Astrocyte of the spinal cord (primary cell): ENCODE measurements around the gene OPN1SW.

Experiments
- DNase-seq: peaks from one replicate; pipeline ENCODE4 v3.0.0; 2011; ENCODE audit warnings: low read depth, low spot score
- H3K4me3 ChIP-seq: 2 replicates; pipeline ENCODE4 v1.5.1; 2011; ENCODE audit warnings: low read depth, mild to moderate bottlenecking, low read length, moderate library complexity
- in situ Hi-C: cut with HindIII; loops from 2 replicates; pipeline ENCODE4 v1.10.0; 2017; ENCODE audit warnings: low sequenced_read_pairs
- TF ChIP-seq, protein P1 (sequence below): IDR thresholded peaks from 2 replicates; pipeline ENCODE4 v1.5.1; 2012; ENCODE audit warnings: low read depth, mild to moderate bottlenecking, low read length, inconsistent platforms

OPN1SW gene

DNA sequence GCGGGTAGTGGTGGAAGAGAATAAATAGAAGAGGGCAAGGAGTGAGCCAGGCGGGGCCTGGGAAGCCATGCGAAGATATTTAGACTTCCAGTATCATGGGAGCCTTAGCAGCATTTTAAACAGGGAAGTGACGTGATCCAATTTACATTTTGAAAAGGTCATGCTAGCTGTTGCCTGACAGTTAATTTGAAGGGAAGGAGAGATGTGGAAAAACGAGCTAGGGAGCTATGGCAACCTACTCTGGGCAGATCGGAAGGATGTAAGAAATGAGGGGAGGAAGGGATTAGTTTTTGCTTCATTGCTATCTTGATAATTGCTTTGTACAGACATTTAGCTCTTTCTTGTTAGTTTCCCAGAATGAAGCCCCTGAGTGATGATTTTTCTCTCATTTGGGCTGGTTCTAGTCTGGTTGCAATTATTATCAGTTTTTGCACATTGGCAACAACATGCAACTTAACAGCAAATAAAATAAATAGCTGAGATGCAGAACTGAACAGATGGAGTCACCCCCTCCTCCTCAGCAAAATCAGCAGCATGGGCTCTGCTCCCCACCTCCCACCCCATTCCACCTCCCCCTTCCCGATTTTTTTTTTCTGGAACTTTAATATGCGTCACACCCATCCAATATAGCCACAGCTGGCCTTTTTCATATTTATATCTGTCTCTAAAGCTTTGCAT lies 49.4 kb downstream of the OPN1SW start:
- in situ Hi-C loops, result no loop called here
- TF ChIP-seq, protein P1, sequence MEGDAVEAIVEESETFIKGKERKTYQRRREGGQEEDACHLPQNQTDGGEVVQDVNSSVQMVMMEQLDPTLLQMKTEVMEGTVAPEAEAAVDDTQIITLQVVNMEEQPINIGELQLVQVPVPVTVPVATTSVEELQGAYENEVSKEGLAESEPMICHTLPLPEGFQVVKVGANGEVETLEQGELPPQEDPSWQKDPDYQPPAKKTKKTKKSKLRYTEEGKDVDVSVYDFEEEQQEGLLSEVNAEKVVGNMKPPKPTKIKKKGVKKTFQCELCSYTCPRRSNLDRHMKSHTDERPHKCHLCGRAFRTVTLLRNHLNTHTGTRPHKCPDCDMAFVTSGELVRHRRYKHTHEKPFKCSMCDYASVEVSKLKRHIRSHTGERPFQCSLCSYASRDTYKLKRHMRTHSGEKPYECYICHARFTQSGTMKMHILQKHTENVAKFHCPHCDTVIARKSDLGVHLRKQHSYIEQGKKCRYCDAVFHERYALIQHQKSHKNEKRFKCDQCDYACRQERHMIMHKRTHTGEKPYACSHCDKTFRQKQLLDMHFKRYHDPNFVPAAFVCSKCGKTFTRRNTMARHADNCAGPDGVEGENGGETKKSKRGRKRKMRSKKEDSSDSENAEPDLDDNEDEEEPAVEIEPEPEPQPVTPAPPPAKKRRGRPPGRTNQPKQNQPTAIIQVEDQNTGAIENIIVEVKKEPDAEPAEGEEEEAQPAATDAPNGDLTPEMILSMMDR, result no peak
- no peak for DNase-seq
- no peak overlapping the region for H3K4me3 ChIP-seq

DNA sequence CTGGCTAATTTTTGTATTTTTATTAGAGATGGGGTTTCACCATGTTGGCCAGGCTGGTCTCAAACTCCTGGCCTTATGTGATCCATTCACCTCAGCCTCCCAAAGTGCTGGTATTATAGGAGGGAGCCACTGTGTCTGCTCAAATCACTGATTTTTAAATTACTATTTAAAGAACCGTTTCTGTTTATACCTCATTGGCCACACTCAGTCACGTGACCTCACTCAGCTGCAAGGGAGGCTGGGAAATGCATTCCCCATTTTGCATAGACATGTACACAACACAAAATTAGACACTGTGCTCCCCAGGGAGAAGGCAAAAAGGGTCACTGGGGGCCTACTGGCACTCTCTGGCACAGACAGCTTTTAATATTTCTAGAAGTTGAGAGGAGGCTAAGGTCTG lies 50.1 kb downstream of the OPN1SW start:
- in situ Hi-C loops, result no loop called here

DNA sequence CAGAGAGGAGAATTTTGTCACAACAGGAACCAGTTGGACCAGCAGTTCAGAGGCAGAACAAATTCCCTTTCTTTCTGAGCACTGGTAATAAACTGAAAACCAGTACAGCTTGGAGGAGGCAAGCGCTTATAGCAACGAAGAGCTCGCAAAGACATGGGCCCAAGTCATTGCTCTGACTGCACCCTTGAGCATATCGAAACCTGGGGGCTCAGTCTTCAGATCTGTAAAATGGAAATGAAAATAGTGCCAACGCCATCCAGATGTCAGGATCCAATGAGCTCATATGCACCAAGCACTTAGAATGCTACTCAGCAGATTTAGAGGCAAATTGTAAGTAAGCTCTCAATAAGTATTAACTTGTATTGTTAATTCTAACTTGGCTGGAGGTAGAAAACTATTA lies 50.9 kb downstream of the OPN1SW start:
- H3K4me3 ChIP-seq, result no peak overlapping the region
- TF ChIP-seq, protein P1, result no peak
- in situ Hi-C loops, result no loop called here

More for the DNA sequence above, 50.1 kb downstream of the OPN1SW start:
- no peak overlapping the region for H3K4me3 ChIP-seq
- TF ChIP-seq, protein P1, result no peak
- DNase-seq, result no peak

More for the DNA sequence above, 50.9 kb downstream of the OPN1SW start:
- DNase-seq, result no peak
